Neural cell (in vitro differentiated cells): ENCODE data around the gene ZSWIM5. TPM values are rescaled to one million over a fixed set of nuclear protein-coding genes. Genes with fewer than 3 reads are reported as not detected.

Source experiments
- H2AFZ ChIP-seq: fragments of 200-600, 300-800 bp; sonication (generic), shearing (Covaris generic); 2 replicates; pipeline ENCODE4 v1.6.0; 2014; ENCODE audit warnings: low read depth, mild to moderate bottlenecking, antibody characterized with exemption, low read length, moderate library complexity
- H3F3A ChIP-seq: fragments of 200-600 bp; shearing (Covaris generic); 2 replicates; pipeline ENCODE4 v1.6.1; 2016; ENCODE audit warnings: mild to moderate bottlenecking, moderate library complexity, mixed read lengths, antibody characterized with exemption, low read length; ENCODE audit not compliant: insufficient read depth, poor library complexity, severe bottlenecking
- H3K27ac ChIP-seq: fragments of 200-600, 300-800 bp; sonication (generic), shearing (Covaris generic); 2 replicates; pipeline ENCODE4 v1.5.1; 2014; ENCODE audit warnings: mild to moderate bottlenecking, low read length, moderate library complexity
- H3K27me3 ChIP-seq: fragments of 300-800, 200-600 bp; sonication (generic), shearing (Covaris generic); 2 replicates; pipeline ENCODE4 v1.6.0; 2014; ENCODE audit warnings: mild to moderate bottlenecking, low read depth, low read length, moderate library complexity; ENCODE audit not compliant: insufficient read depth
- H3K36me3 ChIP-seq: fragments of 300-800, 200-600 bp; sonication (generic), shearing (Covaris generic); 2 replicates; pipeline ENCODE4 v1.5.1; 2014; ENCODE audit warnings: mild to moderate bottlenecking, antibody characterized with exemption, low read length, moderate library complexity; ENCODE audit not compliant: insufficient read depth
- H3K4me2 ChIP-seq: fragments of 300-800, 200-600 bp; sonication (generic), shearing (Covaris generic); 2 replicates; pipeline ENCODE4 v1.6.0; 2014; ENCODE audit warnings: mild to moderate bottlenecking, low read length
- H3K4me3 ChIP-seq: fragments of 300-800, 200-600 bp; sonication (generic), shearing (Covaris generic); 2 replicates; pipeline ENCODE4 v1.5.1; 2014; ENCODE audit warnings: mild to moderate bottlenecking, low read length, moderate library complexity
- H3K79me2 ChIP-seq: fragments of 200-600 bp; shearing (Covaris generic); replicated peaks from 2 replicates; pipeline ENCODE4 v1.6.0; 2014; ENCODE audit warnings: mild to moderate bottlenecking, low read length, moderate library complexity; ENCODE audit not compliant: insufficient read depth
- H3K9ac ChIP-seq: fragments of 300-800, 200-600 bp; sonication (generic), shearing (Covaris generic); 2 replicates; pipeline ENCODE4 v1.6.1; 2016; ENCODE audit warnings: mild to moderate bottlenecking, low read length, mixed read lengths
- H3K9me2 ChIP-seq: fragments of 200-600 bp; shearing (Covaris generic); 2 replicates; pipeline ENCODE4 v1.6.1; 2016; ENCODE audit warnings: mild to moderate bottlenecking, low read length, mixed read lengths; ENCODE audit not compliant: insufficient read depth
- H3K9me3 ChIP-seq: fragments of 200-600, 300-800 bp; sonication (generic), shearing (Covaris generic); 2 replicates; pipeline ENCODE4 v1.6.1; 2016; ENCODE audit warnings: mild to moderate bottlenecking, mixed run types, low read length, moderate library complexity, mixed read lengths
- H4K20me1 ChIP-seq: fragments of 200-600 bp; shearing (Covaris generic); 2 replicates; pipeline ENCODE4 v1.6.1; 2016; ENCODE audit warnings: mild to moderate bottlenecking, mixed run types; ENCODE audit not compliant: insufficient read depth
- CTCF ChIP-seq: fragments of 450-650 bp; IDR thresholded peaks from 2 replicates; pipeline ENCODE4 v1.5.1; 2014; ENCODE audit warnings: antibody characterized with exemption, mild to moderate bottlenecking, moderate library complexity; ENCODE audit not compliant: poor library complexity, severe bottlenecking
- EP300 ChIP-seq: fragments of 450-650 bp; conservative IDR thresholded peaks from 2 replicates; pipeline ENCODE4 v1.6.1; 2014; ENCODE audit warnings: antibody characterized with exemption, mild to moderate bottlenecking, moderate library complexity; ENCODE audit not compliant: poor library complexity, severe bottlenecking
- EZH2 ChIP-seq: fragments of 200-600, 300-800 bp; shearing (Covaris generic), sonication (generic); IDR thresholded peaks from 2 replicates; pipeline ENCODE4 v1.6.1; 2014; ENCODE audit warnings: antibody characterized with exemption, low read length, borderline replicate concordance, mild to moderate bottlenecking; ENCODE audit not compliant: insufficient read depth, poor library complexity, severe bottlenecking
- MXI1 ChIP-seq: fragments of 450-650 bp; conservative IDR thresholded peaks from 2 replicates; pipeline ENCODE4 v1.6.1; 2014; ENCODE audit warnings: antibody characterized with exemption, mild to moderate bottlenecking; ENCODE audit not compliant: poor library complexity, severe bottlenecking
- POLR2AphosphoS5 ChIP-seq: IDR thresholded peaks from 2 replicates; pipeline ENCODE4 v1.6.1; 2012
- RAD21 ChIP-seq: fragments of 450-650 bp; conservative IDR thresholded peaks from 2 replicates; pipeline ENCODE4 v1.6.1; 2014; ENCODE audit warnings: antibody characterized with exemption, mild to moderate bottlenecking, moderate library complexity
- REST ChIP-seq: IDR thresholded peaks from 2 replicates; pipeline ENCODE4 v1.6.1; 2012; ENCODE audit warnings: borderline replicate concordance
- SMC3 ChIP-seq: fragments of 450-650 bp; conservative IDR thresholded peaks from 2 replicates; pipeline ENCODE4 v1.6.1; 2014; ENCODE audit warnings: antibody characterized with exemption, mild to moderate bottlenecking, moderate library complexity; ENCODE audit not compliant: poor library complexity
- TAF1 ChIP-seq: IDR thresholded peaks from 2 replicates; pipeline ENCODE4 v1.6.1; 2012; ENCODE audit warnings: low read depth
- polyA plus RNA-seq: library from polyadenylated mRNA; depleted of rRNA; stranded (reverse); fragments of >200 nt; gene quantifications from 2 replicates; pipeline ENCODE4 v1.2.3, GENCODE V29; 2014

The ZSWIM5 gene
- polyA plus RNA-seq, 1 donor from 2014 or later = 27.2 TPM

- Histone ChIP-seq H3K9me2 (no peaks in the 10 kb centered on the region), H4K20me1 (no peaks in the 10 kb centered on the region), H3K36me3 (no peaks in the 10 kb centered on the region), H2AFZ (no peak overlapping the region), H3K9me3 (no peaks in the 10 kb centered on the region), H3K4me3 (no peak overlapping the region), H3K79me2 (peaks cover 29% of the 10 kb centered on the region), H3F3A (no peaks in the 10 kb centered on the region), H3K4me2 (no peak overlapping the region), H3K9ac (no peak overlapping the region), H3K27ac (no peak overlapping the region), H3K27me3 (no peaks in the 10 kb centered on the region)
- no peak for TF ChIP-seq CTCF
- no peak for TF ChIP-seq EZH2
- no peak for TF ChIP-seq MXI1
- no peak for TF ChIP-seq RAD21
- no peak for TF ChIP-seq REST
- no peak for TF ChIP-seq TAF1
- TF ChIP-seq SMC3 = no peak
- no peak for TF ChIP-seq EP300
- TF ChIP-seq POLR2AphosphoS5 = no peak
These were observed 51.0 kb downstream of the ZSWIM5 start for GRCh38 chr1:45155423-45155822.

- Histone ChIP-seq H3K9ac (no peak overlapping the region), H3K36me3 (no peaks in the 10 kb centered on the region), H3K4me2 (no peak overlapping the region), H3K9me2 (no peaks in the 10 kb centered on the region), H3K9me3 (no peaks in the 10 kb centered on the region), H3K79me2 (peaks cover 25% of the 10 kb centered on the region), H2AFZ (no peak overlapping the region), H3K4me3 (no peak overlapping the region), H3K27me3 (no peaks in the 10 kb centered on the region), H3K27ac (no peak overlapping the region), H4K20me1 (no peaks in the 10 kb centered on the region), H3F3A (no peaks in the 10 kb centered on the region)
- TF ChIP-seq EZH2 (no peak), MXI1 (no peak)
These were observed 54.3 kb downstream of the ZSWIM5 start for GRCh38 chr1:45152126-45152525.
